Endothelial cell of umbilical vein (primary cell): ENCODE results near the gene TRIM25. TPM values are rescaled to one million over a fixed set of nuclear protein-coding genes. Genes with fewer than 3 reads are reported as not detected.

Experiments used
- BruUV-seq: library from RNA; stranded (reverse); fragments of 400-500 nt; replicated peaks from 2 replicates; lab custom pipeline; 2021; lab: Mats Ljungman, UMichigan
- CTCF ChIA-PET: fragments of 300-600, 350-600 bp; sonication (Branson Sonifier 250); formaldehyde crosslinking; loops from one replicate; lab custom pipeline; 2021; ENCODE audit warnings: antibody characterized with exemption, inconsistent platforms; lab: Charles Lee
- POLR2A ChIA-PET: fragments of 300-600, 350-600 bp; sonication (Branson Sonifier 250); formaldehyde crosslinking; loops from one replicate; lab custom pipeline; 2021; ENCODE audit warnings: antibody characterized with exemption, inconsistent platforms; lab: Charles Lee
- DNase-seq: peaks from one replicate; pipeline ENCODE4 v3.0.0-alpha.2; 2011; ENCODE audit warnings: low read depth, low spot score
- FAIRE-seq: peaks from 2 replicates; lab custom pipeline; 2011; peaks lifted over from hg19 to GRCh38; lab: Jason Lieb, UNC
- H2AFZ ChIP-seq: 2 replicates; pipeline ENCODE4 v1.6.0; 2012; ENCODE audit warnings: low read depth, low read length, control low read depth, inconsistent platforms
- H3K27ac ChIP-seq: 2 replicates; pipeline ENCODE4 v1.5.1; 2011; ENCODE audit warnings: low read depth, mild to moderate bottlenecking, control low read depth, low read length, moderate library complexity; ENCODE audit not compliant: insufficient read depth
- H3K27me3 ChIP-seq, 2 experiments: 2 replicates each; pipeline versions ENCODE4 v1.6.0 to v1.6.1; 2011; ENCODE audit warnings: low read length in 2 of 2, mixed read lengths in 1 of 2; ENCODE audit not compliant: control insufficient read depth in 2 of 2, insufficient read depth in 2 of 2
- H3K36me3 ChIP-seq, 2 experiments: 2 replicates in 1 of 2; 3 replicates in 1 of 2; pipeline ENCODE4 v1.5.1; 2011; ENCODE audit warnings: low read length in 2 of 2, mild to moderate bottlenecking in 1 of 2, moderate library complexity in 1 of 2; ENCODE audit not compliant: control insufficient read depth in 2 of 2, insufficient read depth in 2 of 2; ENCODE audit errors: extremely low read depth in 1 of 2
- H3K4me1 ChIP-seq: 3 replicates; pipeline ENCODE4 v1.5.1; 2011; ENCODE audit warnings: mild to moderate bottlenecking, low read length; ENCODE audit not compliant: control insufficient read depth, insufficient read depth; ENCODE audit errors: extremely low read depth
- H3K4me2 ChIP-seq: 2 replicates; pipeline ENCODE4 v1.6.1; 2011; ENCODE audit warnings: low read length, control low read depth, mixed read lengths; ENCODE audit not compliant: insufficient read depth
- H3K4me3 ChIP-seq, 3 experiments: fragments of 200-600 bp in 1 of 3; sonication (generic), shearing (Covaris generic) in 1 of 3; replicated peaks in 1 of 3; 2 replicates each; pipeline ENCODE4 v1.5.1; 2011 to 2016; ENCODE audit warnings: control low read depth in 3 of 3, low read length in 3 of 3, mild to moderate bottlenecking in 2 of 3, inconsistent platforms in 1 of 3, low read depth in 1 of 3, moderate library complexity in 1 of 3; ENCODE audit not compliant: insufficient read depth in 1 of 3
- H3K79me2 ChIP-seq: 2 replicates; pipeline ENCODE4 v1.6.0; 2012; ENCODE audit warnings: low read length, inconsistent platforms; ENCODE audit not compliant: control insufficient read depth, insufficient read depth
- H3K9ac ChIP-seq: replicated peaks from 2 replicates; pipeline ENCODE3; 2011; ENCODE audit warnings: low read length, control low read depth; ENCODE audit not compliant: insufficient read depth; ENCODE audit errors: extremely low read depth
- H3K9me1 ChIP-seq: replicated peaks from 3 replicates; pipeline ENCODE4 v1.6.0; 2011; ENCODE audit warnings: mild to moderate bottlenecking, low read length; ENCODE audit not compliant: control insufficient read depth, insufficient read depth; ENCODE audit errors: extremely low read depth
- H3K9me3 ChIP-seq: replicated peaks from 2 replicates; pipeline ENCODE4 v1.5.1; 2012; ENCODE audit warnings: low read length, inconsistent platforms; ENCODE audit not compliant: control insufficient read depth, insufficient read depth
- H4K20me1 ChIP-seq: replicated peaks from 2 replicates; pipeline ENCODE3; 2011; ENCODE audit warnings: mild to moderate bottlenecking, low read length; ENCODE audit not compliant: control insufficient read depth, insufficient read depth; ENCODE audit errors: extremely low read depth
- CTCF ChIP-seq, 2 donors: IDR thresholded peaks; 1 replicate in 1 of 2; 2 replicates in 1 of 2; pipeline ENCODE4 v1.5.1; 2011; ENCODE audit warnings: low read length in 2 of 2, mild to moderate bottlenecking in 2 of 2, moderate library complexity in 2 of 2, control low read depth in 1 of 2, inconsistent platforms in 1 of 2, low read depth in 1 of 2; ENCODE audit not compliant: insufficient read depth in 1 of 2; ENCODE audit errors: extremely low read depth in 1 of 2
- EZH2 ChIP-seq: IDR thresholded peaks from 2 replicates; pipeline ENCODE4 v1.6.1; 2012; ENCODE audit warnings: borderline replicate concordance, low read depth, mild to moderate bottlenecking, moderate library complexity, low read length, inconsistent platforms; ENCODE audit not compliant: severe bottlenecking
- FOS ChIP-seq: IDR thresholded peaks from 2 replicates; pipeline ENCODE4 v1.6.1; 2011; ENCODE audit warnings: mild to moderate bottlenecking, low read length, moderate library complexity, borderline replicate concordance; ENCODE audit not compliant: insufficient read depth
- GATA2 ChIP-seq: IDR thresholded peaks from 2 replicates; pipeline ENCODE4 v1.7.0; 2011; ENCODE audit warnings: low read depth, mild to moderate bottlenecking, moderate library complexity, mixed read lengths, low read length; ENCODE audit not compliant: insufficient read length, insufficient read depth
- JUN ChIP-seq: IDR thresholded peaks from 2 replicates; pipeline ENCODE4 v1.6.1; 2011; ENCODE audit warnings: borderline replicate concordance, low read depth; ENCODE audit not compliant: insufficient read length, insufficient read depth
- MYC ChIP-seq: IDR thresholded peaks from one replicate; pipeline ENCODE4 v1.6.1; 2011; ENCODE audit warnings: mild to moderate bottlenecking, low read depth, low read length
- POLR2A ChIP-seq: IDR thresholded peaks from 2 replicates; pipeline ENCODE4 v1.6.1; 2012; ENCODE audit warnings: low read depth, mild to moderate bottlenecking, control low read depth, low read length
- POLR2AphosphoS5 ChIP-seq: IDR thresholded peaks from 2 replicates; pipeline ENCODE4 v1.6.1; 2012; ENCODE audit warnings: low read depth, mild to moderate bottlenecking, control low read depth, low read length, moderate library complexity; ENCODE audit not compliant: insufficient read depth
- dilution Hi-C: fragments of 300-500 bp; cut with MboI; formaldehyde crosslinking; loops from one replicate; pipeline ENCODE4 v1.15.0; 2019; ENCODE audit warnings: low sequenced_read_pairs; ENCODE audit not compliant: extremely low pct_ligation_motif_present
- intact Hi-C: fragments of 100-400 bp; cut with micrococcal nuclease; formaldehyde crosslinking; loops from one replicate; pipeline ENCODE4 v1.10.0; 2022
- polyA plus RNA-seq, 4 experiments: library from polyadenylated mRNA; depleted of rRNA in 3 of 4; stranded (reverse) in 3 of 4; unstranded in 1 of 4; fragments of >200 nt; gene quantifications; 2 replicates each; pipeline versions ENCODE4 v1.2.1 to v1.2.3, GENCODE V29; 2011 to 2012; ENCODE audit warnings: missing spikeins in 1 of 4
- total RNA-seq: library from RNA; stranded (reverse); gene quantifications from 2 replicates; pipeline ENCODE4 v1.2.3, GENCODE V29; 2021
- TF ChIP-seq, protein P1 (sequence below): IDR thresholded peaks from 2 replicates; pipeline ENCODE4 v1.6.1; 2011; ENCODE audit not compliant: insufficient read depth, insufficient read length

TRIM25 gene
- total and polyA plus RNA-seq, 2 donors (not counting 3 experiments of a cell fraction or from before 2014, with no cell fraction given): 42.8 to 98.4 TPM

DNA sequence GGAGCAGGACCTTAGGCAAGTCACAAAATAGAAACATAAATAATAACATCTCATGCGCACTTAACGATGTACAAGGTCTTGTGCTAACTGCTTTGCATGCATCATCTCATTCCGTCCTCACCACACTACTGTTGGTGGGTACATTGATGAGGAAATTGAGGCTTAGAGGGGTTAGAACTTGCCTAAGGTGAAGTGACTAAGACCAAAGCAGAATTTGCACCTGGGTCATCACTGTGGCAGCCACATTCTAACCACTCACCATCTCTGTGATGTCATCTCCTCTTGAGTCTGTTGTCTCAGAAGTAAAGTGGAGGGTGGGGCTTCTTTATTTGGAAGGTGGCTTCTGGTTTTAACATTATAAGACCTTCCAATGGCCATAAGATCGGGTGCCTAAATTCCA is 20.4 kb upstream of the TRIM25 start:
- Histone ChIP-seq H3K36me3 (peaks cover 2% of the 10 kb centered on the region in 2 experiments), H3K4me2 (no peak overlapping the region), H2AFZ (no peak overlapping the region), H3K79me2 (no peaks in the 10 kb centered on the region), H3K9me1 (no peaks in the 10 kb centered on the region), H3K4me1 (peaks cover 21% of the 10 kb centered on the region), H3K9me3 (peaks cover 1% of the 10 kb centered on the region), H3K4me3 (no peak overlapping the region), H3K9ac (no peak overlapping the region), H3K27ac (no peak overlapping the region), H3K27me3 (no peaks in the 10 kb centered on the region), H4K20me1 (no peaks in the 10 kb centered on the region)
- DNase-seq: no peak
- no peak for FAIRE-seq
- dilution Hi-C loops (no loop called here), intact Hi-C loops (no loop called here)
- CTCF ChIA-PET: interaction anchor here (1.2 kb wide), 1 partner anchor 15 kb away, joined by 3 read pairs; no protein-coding TSS in a partner anchor
- BruUV-seq: no TSS peak
- TF ChIP-seq CTCF (IDR thresholded peaks at IDR 0.05; ENCODE audit: extremely low read depth in 1 of 2, insufficient read depth in 1 of 2, low read depth in 1 of 2, low read length in 2 of 2): no peak
- no peak for TF ChIP-seq POLR2A
- no peak for TF ChIP-seq JUN
- no peak for TF ChIP-seq MYC
- TF ChIP-seq FOS: no peak
- no peak for TF ChIP-seq EZH2
- TF ChIP-seq GATA2: no peak
- TF ChIP-seq, protein P1, sequence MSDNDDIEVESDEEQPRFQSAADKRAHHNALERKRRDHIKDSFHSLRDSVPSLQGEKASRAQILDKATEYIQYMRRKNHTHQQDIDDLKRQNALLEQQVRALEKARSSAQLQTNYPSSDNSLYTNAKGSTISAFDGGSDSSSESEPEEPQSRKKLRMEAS: no peak
- no peak for TF ChIP-seq POLR2AphosphoS5
- POLR2A ChIA-PET: no interaction called here
